Hematopoietic multipotent progenitor cell treated with erythropoietin and hydrocortisone succinate and interleukin-3 and kit ligand, for 6 days (in vitro differentiated cells): ENCODE data around the gene PCBP1.
"Not testable (repeated sequence)": the region's sequence is repeated elsewhere in the genome, so short reads cannot be mapped to it uniquely, and the experiment has no call there.

Source experiments
- DNase-seq: peaks from one replicate; pipeline ENCODE4 v3.0.0-alpha.2; 2015

Gene PCBP1

GRCh38 chr2:70086838-70087701 lies at the start of gene PCBP1:
Gene PCBP1 (plus strand): TSS chr2:70087477. CDS start chr2:70087744, 267 bp downstream.
- peak; percentile 97 for DNase-seq

DNA sequence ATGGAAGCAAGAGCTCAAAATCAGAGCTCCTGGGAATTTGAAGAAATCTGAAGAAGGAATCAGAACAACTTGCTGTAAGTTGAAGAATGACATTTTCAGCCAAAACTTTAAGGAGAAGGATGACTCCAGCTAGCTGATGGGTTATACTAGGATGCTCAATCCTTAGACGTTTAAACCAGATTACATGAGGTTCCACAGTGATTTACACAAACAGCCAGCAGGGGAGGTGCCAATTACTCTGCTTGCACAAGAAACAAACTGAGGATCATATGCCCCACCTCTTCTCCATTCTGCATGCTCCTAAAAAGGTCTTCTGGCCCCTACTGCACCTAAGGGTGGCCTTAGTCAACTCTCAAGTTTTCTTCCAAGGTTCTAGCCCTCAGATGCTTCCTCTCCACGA lies 47.9 kb upstream of the PCBP1 start:
- no peak for DNase-seq

GRCh38 chr2:70041663-70042062 lies 45.6 kb upstream of the PCBP1 start:
- DNase-seq: no peak

- DNase-seq: no peak
Observed at GRCh38 chr2:70042246-70042645, 45.0 kb upstream of the PCBP1 start.

DNA sequence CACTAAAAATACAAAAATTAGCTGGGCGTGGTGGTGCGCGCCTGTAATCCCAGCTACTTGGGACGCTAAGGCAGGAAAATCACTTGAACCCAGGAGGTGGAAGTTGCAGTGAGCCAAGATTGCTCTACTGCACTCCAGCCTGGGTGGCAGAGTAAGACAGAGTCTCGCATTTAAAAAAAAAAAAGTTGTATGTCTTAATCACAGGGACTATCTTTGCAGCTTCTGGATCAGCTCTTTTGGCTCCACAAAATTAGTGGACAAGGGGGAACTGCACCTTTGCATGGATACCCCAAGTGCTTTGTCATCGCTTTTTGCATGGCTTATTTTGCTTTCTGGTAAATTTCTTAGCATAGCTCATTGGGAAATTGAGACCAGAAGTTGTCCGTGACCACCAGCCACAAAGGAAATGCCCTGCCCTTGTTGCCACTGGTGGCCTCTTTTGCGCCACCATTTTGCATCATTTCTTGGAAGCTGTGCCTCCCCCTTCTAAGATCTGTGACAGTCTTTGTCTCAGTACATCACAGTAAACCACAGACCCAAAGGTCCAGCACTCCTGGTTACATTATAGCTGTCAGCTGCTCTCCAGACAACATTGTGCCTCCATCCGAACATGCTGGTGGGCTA lies 43.9 kb upstream of the PCBP1 start:
- peak; percentile 83 for DNase-seq

DNA sequence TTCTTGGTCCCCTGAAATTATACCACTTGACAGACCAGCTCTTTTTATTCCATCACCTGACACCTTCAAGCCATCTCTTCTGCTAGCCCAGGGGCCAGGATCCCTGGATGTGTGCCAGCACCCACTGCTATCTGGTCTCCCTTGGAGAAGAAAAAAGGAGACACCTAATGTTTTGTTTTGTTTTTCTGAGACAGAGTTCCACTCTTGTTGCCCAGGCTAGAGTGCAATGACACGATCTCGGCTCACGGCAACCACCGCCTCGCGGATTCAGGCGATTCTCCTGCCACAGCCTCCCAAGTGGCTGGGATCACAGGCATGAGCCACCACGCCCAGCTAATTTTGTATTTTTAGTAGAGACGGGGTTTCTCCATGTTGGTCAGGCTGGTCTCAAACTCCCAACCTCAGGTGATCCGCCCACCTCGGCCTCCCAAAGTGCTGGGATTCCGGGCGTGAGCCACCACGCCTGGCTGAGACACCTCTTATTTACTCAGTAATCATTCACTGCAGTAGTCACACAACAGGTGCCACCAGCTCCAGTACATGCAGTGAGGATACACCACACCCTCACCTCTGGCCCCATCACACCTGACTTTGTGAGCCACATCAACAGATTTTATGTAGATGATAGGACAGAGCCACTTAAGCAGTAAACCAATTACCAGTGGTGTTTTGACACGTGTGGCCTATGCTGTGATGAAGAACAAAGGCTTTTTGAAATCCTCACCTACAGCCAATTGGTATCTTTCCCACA lies 42.8 kb upstream of the PCBP1 start:
- peak; percentile 38 for DNase-seq

DNA sequence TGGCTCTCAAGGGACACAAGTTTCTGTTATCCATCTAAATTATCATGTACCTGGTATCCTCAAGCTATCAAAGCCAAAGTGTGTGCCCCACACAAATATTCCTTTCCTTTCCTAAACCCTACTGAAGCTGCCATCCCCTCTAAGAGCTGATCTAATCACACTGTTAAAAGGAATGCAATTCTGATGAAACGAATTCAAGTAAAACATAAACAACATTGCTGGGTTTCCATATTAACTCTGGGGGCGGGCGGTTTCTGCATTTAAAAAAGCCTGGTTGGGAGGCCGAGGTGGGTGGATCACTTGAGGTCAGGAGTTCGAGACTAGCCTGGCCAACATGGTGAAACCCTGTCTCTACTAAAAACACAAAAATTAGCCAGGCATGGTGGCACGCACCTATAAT lies 41.9 kb upstream of the PCBP1 start:
- DNase-seq: no peak

GRCh38 chr2:70045932-70046331 lies 41.3 kb upstream of the PCBP1 start:
- DNase-seq: no peak

GRCh38 chr2:70046534-70046933 lies 40.7 kb upstream of the PCBP1 start:
- DNase-seq: no peak

DNA sequence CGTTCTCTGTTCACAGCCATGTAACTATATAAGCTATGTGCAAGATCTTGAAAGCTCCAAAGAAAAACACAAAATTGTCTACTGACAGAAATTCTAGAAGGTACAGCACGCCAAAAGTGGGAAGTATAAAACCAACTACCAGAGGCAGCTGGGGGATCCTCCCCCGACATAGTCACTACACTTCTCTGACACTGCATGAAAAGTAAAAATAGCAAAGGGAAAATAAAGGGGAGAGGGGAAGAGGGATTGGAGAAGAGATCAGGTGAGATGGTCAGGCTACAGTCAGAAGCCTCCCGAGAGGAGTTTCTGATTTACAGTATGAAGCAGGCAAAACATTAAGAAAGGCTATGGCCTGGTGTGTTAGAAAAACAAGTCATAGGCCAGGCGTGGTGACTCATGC lies 39.8 kb upstream of the PCBP1 start:
- DNase-seq: no peak

DNA sequence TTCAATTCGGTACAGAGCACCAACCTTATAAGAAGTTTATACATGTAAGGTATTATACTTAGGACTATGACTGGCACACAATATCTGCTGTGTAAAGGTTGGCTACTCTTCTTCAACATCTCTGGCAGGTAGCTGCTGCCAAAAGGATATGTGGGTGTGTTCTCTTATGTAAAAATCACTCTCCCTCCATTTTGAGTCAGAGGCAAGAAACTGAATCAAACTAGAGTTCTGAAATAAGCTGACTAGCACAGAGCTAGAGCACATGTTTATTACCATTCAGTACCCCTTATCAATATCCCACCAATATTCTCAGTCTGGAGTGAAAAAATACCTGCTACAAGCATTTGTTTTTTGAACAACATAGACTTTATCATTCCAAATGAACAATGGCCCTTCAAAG lies 38.0 kb upstream of the PCBP1 start:
- no peak for DNase-seq

DNA sequence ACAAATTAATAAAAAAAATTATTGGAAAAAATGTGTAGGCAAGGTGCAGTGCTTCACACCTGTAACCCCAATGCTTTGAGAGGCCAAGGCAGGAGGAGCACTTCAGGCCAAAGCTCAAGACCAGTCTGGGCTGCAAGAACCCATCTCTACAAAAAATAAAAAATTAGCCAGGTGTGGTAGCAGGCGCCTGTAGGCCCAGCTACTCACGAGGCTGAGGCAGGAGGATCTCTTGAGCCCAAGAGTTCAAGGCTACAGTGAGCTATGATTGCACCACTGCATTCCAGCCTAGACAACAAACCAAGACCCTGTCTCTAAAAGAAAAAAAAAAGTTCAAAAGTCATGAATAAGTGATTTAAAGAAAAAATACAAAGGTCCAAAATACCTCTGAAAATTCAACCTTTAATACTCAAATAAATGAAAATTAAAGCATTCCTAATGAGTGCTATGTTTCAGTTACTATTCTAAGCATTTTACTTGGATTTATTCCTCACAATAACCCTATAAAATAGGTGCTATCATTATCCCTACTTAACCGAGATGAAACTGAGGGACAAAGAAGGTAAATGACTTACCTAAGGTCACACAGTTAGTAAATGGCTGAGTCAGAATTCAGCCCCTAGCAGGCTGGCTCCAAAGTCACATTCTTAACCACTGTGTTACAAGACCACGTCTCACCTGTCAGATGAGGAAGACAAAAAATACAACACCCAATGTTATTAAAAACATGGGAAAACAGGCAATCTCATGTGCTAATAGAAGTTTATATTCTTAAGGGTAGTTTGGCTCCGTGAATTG lies 36.4 kb upstream of the PCBP1 start:
- DNase-seq: no peak

DNA sequence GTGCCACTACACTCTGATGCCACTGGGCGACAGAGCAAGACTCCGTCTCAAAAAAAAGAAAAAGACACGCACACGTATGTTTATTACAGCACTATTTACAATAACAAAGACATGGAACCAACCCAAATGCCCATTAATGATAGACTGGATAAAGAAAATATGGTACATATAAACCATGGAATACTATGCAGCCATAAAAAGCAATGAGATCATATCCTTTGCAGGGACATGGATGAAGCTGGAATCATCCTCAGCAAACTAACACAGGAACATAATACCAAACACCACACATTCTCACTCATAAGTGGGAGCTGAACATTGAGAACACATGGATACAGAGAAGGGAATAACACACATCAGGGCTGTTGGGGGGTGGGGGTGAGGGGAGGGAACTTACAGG lies 32.0 kb upstream of the PCBP1 start:
- not testable (repeated sequence) for DNase-seq

DNA sequence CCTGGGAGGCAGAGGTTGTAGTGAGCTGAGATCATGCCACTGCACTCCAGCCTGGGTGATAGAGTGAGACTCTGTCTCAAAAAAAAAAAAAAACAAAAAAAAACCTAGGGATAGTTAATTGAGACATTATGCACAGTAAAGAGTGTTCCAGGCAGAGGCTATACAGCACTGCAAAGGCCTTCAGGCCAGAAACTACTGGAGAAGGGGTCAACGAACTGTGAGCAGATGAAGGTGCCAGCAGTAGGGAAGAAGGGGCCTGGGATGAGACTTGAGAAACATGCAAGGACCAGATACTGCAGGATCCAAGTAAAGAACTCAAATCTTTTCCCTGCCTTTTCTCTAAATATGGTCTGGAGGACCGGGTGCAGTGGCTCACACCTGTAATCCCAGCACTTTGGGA lies 26.0 kb upstream of the PCBP1 start:
- no peak for DNase-seq

- peak; percentile 64 for DNase-seq
Observed at GRCh38 chr2:70062270-70062669, 25.0 kb upstream of the PCBP1 start.

- DNase-seq: no peak
Observed at GRCh38 chr2:70068119-70068518, 19.2 kb upstream of the PCBP1 start.

DNA sequence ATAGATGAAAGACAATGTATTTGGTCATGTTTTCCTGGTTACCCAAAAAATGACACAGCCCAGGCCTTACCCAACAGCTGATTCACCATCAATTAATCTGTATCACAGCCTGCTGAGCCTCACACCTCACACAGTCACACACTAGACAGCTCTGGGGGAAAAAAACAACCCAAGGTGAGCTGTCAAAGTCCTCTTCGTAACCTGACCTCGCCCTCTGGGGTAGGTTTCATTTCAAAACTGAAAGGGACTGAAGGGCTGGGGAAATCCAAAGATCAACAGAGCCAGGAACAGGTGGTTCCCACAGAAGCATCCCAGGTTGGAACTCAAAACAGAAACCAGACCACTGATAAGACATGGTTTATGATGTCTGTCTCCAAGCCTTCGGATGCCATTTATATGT lies 18.2 kb upstream of the PCBP1 start:
- DNase-seq: no peak

DNA sequence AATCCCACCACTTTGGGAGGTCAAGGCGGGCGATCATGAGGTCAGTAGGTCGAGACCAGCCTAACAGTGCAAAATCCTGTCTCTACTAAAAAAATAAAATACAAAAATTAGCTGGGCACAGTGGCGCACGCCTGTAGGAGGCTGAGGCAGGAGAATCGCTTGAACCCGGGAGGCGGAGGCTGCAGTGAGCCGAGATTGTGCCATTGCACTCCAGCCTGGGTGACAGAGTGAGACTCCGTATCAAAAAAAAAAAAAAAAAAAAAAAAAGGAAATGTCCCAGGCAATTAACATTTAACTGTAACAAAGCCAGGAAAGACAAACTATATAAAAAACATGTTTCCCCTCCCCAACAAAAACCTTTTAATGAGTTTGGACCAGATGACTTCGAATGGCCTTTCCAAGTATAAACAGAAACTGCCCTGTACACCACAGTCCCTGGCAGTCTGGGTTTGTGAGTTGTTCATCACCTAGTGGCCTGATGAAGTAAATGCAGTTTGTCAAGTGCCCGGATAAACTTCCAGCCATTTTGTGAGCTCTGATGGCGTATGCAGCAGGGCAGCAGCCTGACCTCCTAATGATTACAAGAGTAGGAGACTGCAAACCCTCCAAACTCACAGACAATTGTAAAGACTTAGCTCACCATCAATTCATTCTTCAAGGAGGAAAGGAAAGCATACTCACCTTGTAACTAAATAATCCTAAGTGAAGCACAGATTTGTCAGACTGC lies 16.6 kb upstream of the PCBP1 start:
- peak; percentile 95 for DNase-seq

DNA sequence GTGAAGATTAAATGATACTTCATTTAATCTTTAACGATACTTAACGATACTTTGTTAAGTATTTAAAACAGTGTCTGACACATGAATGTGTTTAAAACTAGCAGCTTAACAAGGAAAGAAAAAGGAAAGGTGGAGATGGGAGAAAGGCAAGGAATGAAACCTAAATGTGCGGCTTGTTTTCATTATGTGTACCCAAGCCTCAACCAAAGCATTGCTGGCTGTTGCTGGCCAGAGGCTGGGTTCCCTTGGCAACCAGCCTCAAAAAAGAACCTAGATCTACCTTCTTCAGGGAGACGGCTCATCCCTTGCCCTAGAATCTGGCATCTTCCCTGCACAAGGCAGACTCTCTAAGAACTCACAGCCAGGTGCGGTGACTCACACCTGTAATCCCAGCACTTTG lies 13.8 kb upstream of the PCBP1 start:
- no peak for DNase-seq

- DNase-seq: peak; percentile 73
Observed at GRCh38 chr2:70078384-70078783, 8.9 kb upstream of the PCBP1 start.

DNA sequence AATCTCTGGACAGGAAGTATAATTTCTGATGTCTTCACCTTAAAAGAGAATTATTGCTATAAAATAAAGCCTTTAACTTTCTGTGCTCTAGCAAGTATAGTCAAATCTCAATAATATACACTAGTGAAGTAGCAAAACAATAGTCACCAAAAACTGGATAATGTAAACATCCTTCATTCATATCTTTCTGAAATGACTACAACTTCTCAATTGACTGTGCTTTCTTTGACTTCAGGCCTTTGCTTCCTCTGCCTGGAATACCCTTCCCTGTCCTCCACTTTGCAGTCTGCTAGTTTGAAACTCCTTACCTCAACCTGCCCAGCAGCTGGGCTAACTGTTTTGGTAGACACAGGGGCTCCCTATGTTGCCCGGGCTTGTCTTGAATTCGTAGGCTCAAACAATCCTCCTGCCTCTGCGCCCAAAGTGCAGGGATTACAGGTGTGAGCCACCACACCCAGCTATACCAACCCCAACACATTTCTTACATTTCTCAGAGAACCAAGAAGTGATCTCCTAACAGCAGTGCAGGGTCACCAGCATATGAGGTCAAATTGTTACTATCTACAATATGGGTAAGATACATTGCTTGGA lies 6.6 kb upstream of the PCBP1 start:
- DNase-seq: no peak

DNA sequence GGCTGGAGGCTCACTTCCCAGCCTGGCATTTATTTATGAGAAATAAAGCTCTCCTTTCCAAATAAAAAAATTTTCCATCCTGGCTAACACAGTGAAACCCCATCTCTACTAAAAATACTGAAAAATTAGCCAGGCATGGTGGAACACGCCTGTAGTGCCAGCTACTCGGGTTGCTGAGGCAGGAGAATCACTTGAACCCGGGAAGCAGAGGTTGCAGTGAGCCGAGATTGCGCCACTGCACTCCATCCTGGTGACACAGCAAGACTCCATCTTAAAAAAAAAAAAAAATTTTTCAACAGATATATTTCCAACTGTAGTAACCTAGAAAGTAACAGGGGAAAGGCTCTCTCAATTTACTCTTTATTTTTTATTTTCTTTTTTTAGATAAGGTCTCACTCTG lies 6.1 kb upstream of the PCBP1 start:
- DNase-seq: no peak
